Activated T-cell treated with anti-CD3 and anti-CD28 coated beads, Interleukin-2, amount 50 U/mL, for 4 hours (primary cell): ENCODE measurements around the gene NUP37. TPM values are rescaled to one million over a fixed set of nuclear protein-coding genes. Genes with fewer than 3 reads are reported as not detected.

Source experiments
- ATAC-seq, 2 donors: fragments of 200-7000 bp; cut with Tn5 transposase; one replicate each; pipeline ENCODE4 v1.10.0; 2021
- DNase-seq: peaks from one replicate; pipeline ENCODE4 v3.0.0-alpha.2; 2020
- H3K27me3 Mint-ChIP-seq: one replicate; pipeline ENCODE4 v1.8.0; 2021; ENCODE audit warnings: low read depth, mixed read lengths
- H3K36me3 Mint-ChIP-seq: one replicate; pipeline ENCODE4 v1.8.0; 2022; ENCODE audit warnings: mixed read lengths; ENCODE audit not compliant: insufficient read depth
- H3K4me1 Mint-ChIP-seq: one replicate; pipeline ENCODE4 v1.8.0; 2021; ENCODE audit warnings: low read depth, mixed read lengths
- H3K4me3 Mint-ChIP-seq: one replicate; pipeline ENCODE4 v1.8.0; 2021; ENCODE audit warnings: mild to moderate bottlenecking, moderate library complexity, mixed read lengths
- H3K9me3 Mint-ChIP-seq: one replicate; pipeline ENCODE4 v1.8.0; 2021; ENCODE audit warnings: mixed read lengths
- total RNA-seq, 3 donors: library from RNA; stranded (reverse); gene quantifications; one replicate each; pipeline ENCODE4 v1.2.1, GENCODE V29; 2021

Gene NUP37
- total RNA-seq, 3 donors from 2014 or later: 46.5 to 64.5 (median 55.6) TPM

DNA sequence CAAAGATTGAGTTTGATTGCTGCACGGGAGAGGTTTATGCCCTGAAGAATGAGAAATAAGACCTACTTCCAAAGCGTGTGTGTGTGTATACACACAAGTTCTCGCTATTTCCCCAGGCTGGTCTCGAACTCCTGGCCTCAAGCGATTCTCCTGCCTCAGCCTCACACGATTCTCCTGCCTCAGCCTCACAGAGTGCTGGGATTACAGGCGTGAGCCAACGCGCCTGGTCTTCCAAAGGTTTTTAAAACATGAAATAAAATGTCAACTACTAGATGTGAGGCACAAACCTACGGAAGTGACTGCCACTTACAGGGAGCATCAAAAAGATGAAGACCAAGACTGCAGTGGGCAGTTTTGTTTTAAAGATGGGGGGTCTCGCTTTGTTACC, 57.5 kb downstream of the NUP37 start:
- Mint-ChIP-seq H3K27me3 (no peaks in the 10 kb centered on the region), H3K4me1 (peaks cover 38% of the 10 kb centered on the region), H3K4me3 (peak overlapping the region; percentile 94), H3K9me3 (no peaks in the 10 kb centered on the region), H3K36me3 (peaks cover 6% of the 10 kb centered on the region)
- no peak for DNase-seq
- ATAC-seq: no peak

DNA sequence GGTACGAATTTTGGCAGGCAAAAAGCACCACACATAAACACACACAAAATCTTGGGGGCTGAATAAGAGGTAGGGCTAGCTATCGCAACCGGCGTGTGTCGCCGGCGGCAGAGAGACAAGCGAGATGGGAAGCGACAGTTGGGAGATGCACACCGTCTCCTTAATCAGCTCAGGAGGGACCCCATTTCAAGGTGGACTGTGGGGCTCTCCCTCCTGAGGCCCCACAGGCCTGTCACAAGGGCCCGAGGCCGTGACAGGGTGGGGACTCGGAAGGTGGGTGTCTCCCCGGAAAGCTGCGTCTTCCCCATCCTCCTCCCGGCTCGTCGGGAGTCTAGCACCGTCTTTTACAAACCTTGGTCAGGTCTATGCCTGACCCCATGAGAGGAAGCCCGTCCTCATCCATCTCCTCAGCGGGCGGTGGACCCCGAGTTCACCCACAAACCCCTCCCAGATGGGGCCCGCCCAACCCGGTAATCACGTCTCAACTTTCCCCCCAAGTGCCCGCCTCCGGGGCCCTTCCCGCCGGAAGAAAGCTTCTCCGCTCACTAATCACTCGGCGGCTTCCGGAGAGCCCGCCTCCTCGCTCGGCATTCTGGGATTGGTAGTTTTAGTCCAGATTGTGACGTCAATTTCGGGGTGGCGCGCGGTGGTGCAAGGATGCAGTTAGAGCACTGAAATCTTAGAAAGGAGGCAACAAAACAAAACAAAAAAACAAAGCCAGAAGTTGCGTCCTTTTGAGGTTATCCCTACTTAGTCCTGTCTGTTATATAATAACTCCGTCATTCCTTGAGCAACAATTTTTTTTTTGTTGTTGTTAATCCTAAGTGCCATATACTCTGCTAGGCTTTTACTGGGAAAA, 58.1 kb downstream of the NUP37 start, which contains the start of gene WASHC3:
TSS of gene WASHC3 (minus strand) at position 432 of the 859 bp plus-strand sequence. CDS start at position 403, 29 bp downstream.
- peaks cover 8% of the 10 kb centered on the region for H3K36me3 Mint-ChIP-seq
- H3K4me3 Mint-ChIP-seq: peak within 1 kb of the TSS; percentile 94
- H3K4me1 Mint-ChIP-seq: peaks cover 43% of the 10 kb centered on the region
- no peaks in the 10 kb centered on the region for H3K27me3 Mint-ChIP-seq
- peak; percentile 91 for DNase-seq
- peak; percentile 92 to 95 for ATAC-seq
- no peaks in the 10 kb centered on the region for H3K9me3 Mint-ChIP-seq

DNA sequence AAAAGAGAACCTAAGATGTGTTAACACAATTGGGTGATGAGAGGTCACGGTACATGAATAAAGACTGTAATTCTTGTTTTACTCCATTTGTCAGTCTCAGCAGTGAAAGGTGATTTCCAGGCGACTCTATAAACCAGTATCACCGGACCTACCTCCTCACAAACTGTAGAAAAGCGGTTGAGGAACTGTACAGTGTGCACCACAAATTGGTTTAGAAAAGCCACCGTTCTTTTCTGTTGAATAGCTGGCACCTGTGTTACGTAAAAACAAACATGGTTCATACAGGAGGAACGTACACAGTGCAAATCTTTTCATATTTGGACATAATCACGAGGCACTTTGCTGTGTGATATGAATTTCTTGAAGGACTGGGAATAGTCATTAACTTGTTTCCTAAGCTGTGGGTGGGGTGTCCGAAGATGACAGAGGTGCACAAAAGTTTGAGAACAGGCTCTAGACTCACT, 58.8 kb downstream of the NUP37 start:
- no peak for DNase-seq
- no peaks in the 10 kb centered on the region for H3K9me3 Mint-ChIP-seq
- H3K4me1 Mint-ChIP-seq: peaks cover 47% of the 10 kb centered on the region
- peak; percentile 12 to 15 for ATAC-seq
- peak overlapping the region; percentile 94 for H3K4me3 Mint-ChIP-seq
- H3K27me3 Mint-ChIP-seq: no peaks in the 10 kb centered on the region
- H3K36me3 Mint-ChIP-seq: peaks cover 14% of the 10 kb centered on the region

DNA sequence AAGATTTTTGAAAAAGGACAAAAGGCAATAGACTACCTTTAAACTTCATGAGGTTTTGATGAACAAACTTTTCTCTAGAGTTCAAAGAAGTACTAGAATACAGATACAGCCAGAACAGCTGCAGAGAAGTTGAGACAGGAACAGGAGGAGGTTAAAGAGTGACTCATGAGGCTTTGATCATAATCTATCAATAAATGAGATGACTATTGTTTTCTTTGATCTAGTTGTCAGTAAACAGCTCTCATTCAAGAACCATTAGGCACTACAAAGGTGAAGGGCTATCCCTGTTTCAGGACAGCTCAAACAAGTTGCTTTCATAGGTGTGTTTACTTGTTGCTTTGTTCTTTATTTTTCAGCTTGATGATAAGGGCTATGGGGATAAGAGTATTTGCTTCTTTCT, 60.6 kb downstream of the NUP37 start:
- ATAC-seq: peak; percentile 47 to 52
- peak overlapping the region; percentile 19 for H3K4me3 Mint-ChIP-seq
- peaks cover 54% of the 10 kb centered on the region for H3K4me1 Mint-ChIP-seq

DNA sequence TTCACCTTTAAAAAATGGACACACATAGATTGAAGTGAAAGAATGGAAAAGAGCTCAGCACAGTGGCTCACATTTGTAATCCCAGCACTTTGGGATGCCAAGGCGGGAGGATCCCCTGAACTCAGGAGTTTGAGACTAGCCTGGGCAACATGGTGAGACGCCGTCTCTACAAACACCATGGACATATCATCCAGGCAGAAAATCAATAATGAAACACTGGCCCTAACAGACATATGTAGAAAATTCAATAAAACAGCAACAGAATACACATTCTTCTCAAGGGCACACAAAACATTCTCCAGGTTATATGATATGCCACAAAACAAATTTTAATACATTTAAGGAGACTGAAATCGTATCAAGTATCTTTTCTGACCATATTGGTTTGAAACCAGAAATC, 65.6 kb downstream of the NUP37 start:
- no peaks in the 10 kb centered on the region for H3K27me3 Mint-ChIP-seq
- no peak overlapping the region for H3K4me3 Mint-ChIP-seq
- H3K9me3 Mint-ChIP-seq: no peaks in the 10 kb centered on the region
- ATAC-seq (no peak), DNase-seq (no peak)
- H3K36me3 Mint-ChIP-seq: peaks cover 46% of the 10 kb centered on the region
- H3K4me1 Mint-ChIP-seq: peaks cover 47% of the 10 kb centered on the region

More for the DNA sequence above, 60.6 kb downstream of the NUP37 start:
- no peaks in the 10 kb centered on the region for H3K9me3 Mint-ChIP-seq
- no peaks in the 10 kb centered on the region for H3K27me3 Mint-ChIP-seq
- H3K36me3 Mint-ChIP-seq: peaks cover 22% of the 10 kb centered on the region
- no peak for DNase-seq

DNA sequence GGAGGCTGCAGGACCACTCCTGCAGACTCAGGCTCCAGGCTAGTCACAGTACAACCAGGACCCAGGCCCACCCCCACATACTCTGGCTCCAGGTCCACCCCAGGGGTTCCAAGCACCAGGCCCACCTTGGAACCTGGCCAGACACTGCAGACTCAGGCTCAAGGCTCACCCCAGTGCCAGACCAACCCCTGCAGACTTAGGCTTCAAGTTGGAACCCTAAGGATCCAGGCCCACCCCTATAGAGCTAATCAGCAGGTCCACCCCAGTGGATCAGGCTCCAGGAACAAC, 66.9 kb downstream of the NUP37 start:
- no peaks in the 10 kb centered on the region for H3K9me3 Mint-ChIP-seq
- no peak for DNase-seq
- no peak overlapping the region for H3K4me3 Mint-ChIP-seq
- ATAC-seq: no peak
- peaks cover 38% of the 10 kb centered on the region for H3K4me1 Mint-ChIP-seq
- H3K36me3 Mint-ChIP-seq: peaks cover 48% of the 10 kb centered on the region
- no peaks in the 10 kb centered on the region for H3K27me3 Mint-ChIP-seq

DNA sequence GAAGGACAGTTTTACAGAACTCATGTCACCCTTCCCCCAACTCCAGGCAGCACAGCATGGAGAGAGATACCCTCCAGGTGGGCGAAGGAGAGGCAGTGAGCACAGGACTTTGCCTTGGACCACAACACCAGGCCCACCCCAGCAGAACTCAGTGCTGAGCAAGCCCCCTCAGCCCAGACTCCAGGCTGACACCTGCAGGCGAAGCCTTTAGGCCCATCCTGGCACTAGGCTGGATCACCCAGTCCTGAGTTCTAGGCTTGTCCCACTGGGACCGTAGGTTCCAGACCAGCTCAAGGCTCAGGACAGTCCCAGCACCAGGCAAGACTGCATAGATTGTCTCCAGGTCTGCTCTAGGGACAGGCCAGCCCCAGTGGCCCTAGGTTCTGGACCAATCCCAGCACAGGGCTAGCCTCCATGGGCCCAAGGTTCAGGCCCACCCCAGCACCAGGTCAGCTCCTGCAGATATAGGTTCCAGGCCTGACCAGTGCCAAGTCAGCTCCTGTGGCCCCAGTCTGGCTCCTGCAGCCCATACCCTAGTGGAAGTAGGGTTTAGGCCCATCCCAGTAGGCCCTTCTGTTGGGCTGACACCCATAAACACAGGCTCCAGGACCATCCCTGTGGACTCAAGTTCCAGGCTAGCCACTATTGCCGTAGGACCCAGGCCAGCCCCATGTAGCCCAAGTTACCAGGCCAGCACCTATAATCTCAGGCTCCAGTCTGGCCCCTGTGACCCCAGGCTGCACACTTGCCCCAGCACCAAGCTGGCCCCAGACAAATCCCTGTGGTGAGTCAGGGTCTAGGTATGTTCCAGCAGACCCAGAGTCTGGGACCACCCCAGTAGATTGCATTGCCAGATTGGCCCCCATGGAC, 67.5 kb downstream of the NUP37 start:
- ATAC-seq: no peak
- H3K4me3 Mint-ChIP-seq: no peak overlapping the region
- H3K4me1 Mint-ChIP-seq: peaks cover 33% of the 10 kb centered on the region
- DNase-seq: no peak
- no peaks in the 10 kb centered on the region for H3K27me3 Mint-ChIP-seq
- peaks cover 43% of the 10 kb centered on the region for H3K36me3 Mint-ChIP-seq
- no peaks in the 10 kb centered on the region for H3K9me3 Mint-ChIP-seq

DNA sequence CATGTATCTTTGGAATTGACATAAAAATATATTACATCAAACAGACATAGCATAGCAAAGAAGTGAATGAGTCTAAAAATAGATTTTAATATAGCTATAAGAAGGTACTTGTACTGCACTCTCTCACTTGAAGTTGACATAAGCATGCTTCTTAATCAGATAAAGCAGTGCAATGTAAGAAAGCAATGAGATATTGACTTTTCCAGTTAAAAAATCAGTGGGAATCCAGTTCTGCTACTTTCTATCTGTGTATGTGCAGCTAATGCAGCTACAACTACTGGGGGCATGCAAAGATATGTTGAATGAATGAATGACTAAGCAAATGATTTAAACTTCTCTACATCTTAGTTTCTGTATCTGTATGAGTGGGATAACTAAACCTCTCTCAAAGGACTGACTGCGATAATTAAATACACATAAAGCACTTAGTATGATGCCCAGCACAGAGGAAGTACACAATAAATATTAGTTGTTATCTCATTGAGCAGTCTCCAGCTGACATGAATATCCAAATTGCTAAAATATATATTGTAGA, 68.4 kb downstream of the NUP37 start:
- DNase-seq (no peak), ATAC-seq (peak in 1 of 2 donors; percentile 32)
- peaks cover 37% of the 10 kb centered on the region for H3K36me3 Mint-ChIP-seq
- no peak overlapping the region for H3K4me3 Mint-ChIP-seq
- no peaks in the 10 kb centered on the region for H3K9me3 Mint-ChIP-seq
- H3K4me1 Mint-ChIP-seq: peaks cover 25% of the 10 kb centered on the region
- no peaks in the 10 kb centered on the region for H3K27me3 Mint-ChIP-seq

DNA sequence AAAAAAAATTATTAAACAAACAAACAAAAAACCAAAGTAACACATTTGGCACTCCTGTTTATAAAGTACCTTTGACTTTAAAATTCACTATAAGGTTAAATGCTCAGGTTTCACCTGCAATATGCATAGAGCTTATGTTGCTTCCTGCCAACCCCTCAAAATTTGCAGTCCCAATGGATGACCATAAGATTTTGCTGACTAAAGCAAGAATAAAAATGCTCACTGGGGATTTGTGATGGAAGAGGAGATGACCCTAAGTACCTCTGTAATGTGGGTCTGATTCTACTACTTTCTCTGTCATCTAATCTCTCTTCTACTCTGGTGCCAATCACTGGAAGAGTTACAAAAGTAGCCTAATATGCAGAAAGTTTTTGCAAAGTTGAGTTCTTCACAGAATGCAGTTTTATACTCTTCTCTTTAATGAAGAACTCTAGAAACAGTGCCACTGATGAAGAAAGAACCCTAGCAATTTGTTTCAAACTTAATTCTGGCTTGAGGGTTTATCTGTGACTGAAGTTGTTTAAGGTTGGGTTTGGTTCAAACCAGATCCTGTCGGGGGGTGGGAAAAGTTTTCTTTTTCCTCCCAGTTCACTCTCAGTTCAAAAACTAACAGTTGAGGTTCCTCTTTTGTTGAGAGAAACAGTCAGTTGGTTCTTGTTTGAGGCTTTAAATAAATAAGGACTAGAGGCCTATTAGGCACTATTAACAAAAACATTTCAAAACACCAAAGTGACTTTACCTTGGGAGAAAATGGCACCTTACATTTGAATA, 69.1 kb downstream of the NUP37 start:
- Mint-ChIP-seq H3K36me3 (peaks cover 34% of the 10 kb centered on the region), H3K9me3 (no peaks in the 10 kb centered on the region), H3K4me3 (no peak overlapping the region), H3K4me1 (peaks cover 23% of the 10 kb centered on the region), H3K27me3 (no peaks in the 10 kb centered on the region)
- ATAC-seq: no peak
- DNase-seq: no peak

DNA sequence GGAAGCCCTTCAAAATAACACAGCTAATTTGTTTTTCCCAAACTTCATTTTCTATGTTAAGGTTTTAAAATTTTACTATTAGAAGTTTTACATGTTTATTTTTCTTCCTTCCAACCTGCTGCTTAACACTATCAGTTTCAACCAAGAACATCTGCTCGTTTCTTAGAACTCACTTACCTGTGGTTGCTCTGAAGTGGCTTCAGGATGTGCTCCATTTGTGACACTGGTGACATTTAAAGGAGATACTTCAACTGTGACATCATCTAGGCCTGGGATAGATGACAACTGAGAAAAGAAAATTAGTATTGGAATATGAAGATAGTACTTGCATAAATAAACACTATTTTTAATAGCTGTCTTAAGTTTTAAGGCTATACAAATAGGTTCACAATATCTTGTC, 76.0 kb downstream of the NUP37 start:
- no peak overlapping the region for H3K4me3 Mint-ChIP-seq
- H3K4me1 Mint-ChIP-seq: peaks cover 13% of the 10 kb centered on the region
- DNase-seq: no peak

DNA sequence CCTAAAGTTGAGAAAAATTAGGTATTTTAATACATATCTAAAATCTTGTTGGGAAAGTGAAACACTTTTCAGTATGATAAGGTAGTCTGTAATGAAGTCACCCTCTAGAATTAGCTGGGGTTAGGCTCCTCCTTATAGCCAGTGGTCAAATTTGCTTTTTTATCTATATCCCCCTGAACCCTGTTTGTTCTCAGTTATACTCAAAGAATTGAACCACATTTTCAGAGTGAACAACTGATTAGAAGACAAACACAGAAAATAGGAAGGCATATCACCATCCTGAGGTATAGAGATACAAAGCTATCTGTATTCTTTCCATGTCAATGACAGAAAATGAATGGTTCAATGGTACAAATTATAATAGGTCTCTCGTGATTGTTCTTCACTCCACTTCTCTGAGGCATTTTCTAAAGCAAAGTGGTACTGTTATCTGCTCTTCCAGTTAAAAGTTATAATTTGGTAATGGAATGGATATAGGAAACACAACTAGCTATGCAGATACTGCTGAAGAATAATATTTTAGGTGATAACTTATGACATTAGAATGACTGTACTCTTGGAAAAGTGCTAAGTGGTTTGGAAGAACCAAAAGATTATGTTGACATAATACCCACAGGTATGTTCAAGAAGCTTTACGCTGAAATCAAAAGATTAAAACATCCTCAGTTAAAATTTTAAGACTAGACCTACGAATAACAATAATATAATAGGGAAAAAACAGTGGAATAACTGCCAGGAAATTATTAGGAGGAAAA, 85.7 kb downstream of the NUP37 start:
- DNase-seq (no peak), ATAC-seq (no peak)
- H3K36me3 Mint-ChIP-seq: peaks cover 56% of the 10 kb centered on the region
- H3K4me1 Mint-ChIP-seq: no peaks in the 10 kb centered on the region
- no peaks in the 10 kb centered on the region for H3K9me3 Mint-ChIP-seq
- H3K4me3 Mint-ChIP-seq: no peak overlapping the region
- no peaks in the 10 kb centered on the region for H3K27me3 Mint-ChIP-seq

More for the DNA sequence above, 76.0 kb downstream of the NUP37 start:
- H3K36me3 Mint-ChIP-seq: peaks cover 7% of the 10 kb centered on the region
- no peaks in the 10 kb centered on the region for H3K9me3 Mint-ChIP-seq
- peak in 1 of 2 donors; percentile 67 for ATAC-seq
- no peaks in the 10 kb centered on the region for H3K27me3 Mint-ChIP-seq

DNA sequence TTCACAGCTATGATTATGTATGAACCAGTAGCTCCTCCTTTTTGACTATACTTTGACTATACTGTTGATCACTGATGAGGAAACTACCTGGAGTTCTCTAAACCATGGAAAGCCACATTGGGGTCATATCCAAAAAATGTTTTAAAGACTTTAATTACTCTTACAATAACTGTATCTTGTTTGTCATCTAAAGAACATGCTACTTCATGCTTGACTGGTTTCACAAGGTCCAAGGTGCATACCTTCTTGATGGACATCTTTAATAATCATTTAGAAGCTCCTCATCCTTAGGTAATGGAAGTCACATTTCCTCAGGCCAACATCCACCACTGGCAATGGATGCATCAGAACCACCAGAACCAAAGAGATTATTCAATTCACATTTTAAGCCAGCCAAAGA, 88.1 kb downstream of the NUP37 start:
- H3K4me1 Mint-ChIP-seq: no peaks in the 10 kb centered on the region
- H3K4me3 Mint-ChIP-seq: no peak overlapping the region
- H3K36me3 Mint-ChIP-seq: peaks cover 46% of the 10 kb centered on the region
- no peaks in the 10 kb centered on the region for H3K27me3 Mint-ChIP-seq
- ATAC-seq (no peak), DNase-seq (no peak)
- no peaks in the 10 kb centered on the region for H3K9me3 Mint-ChIP-seq

DNA sequence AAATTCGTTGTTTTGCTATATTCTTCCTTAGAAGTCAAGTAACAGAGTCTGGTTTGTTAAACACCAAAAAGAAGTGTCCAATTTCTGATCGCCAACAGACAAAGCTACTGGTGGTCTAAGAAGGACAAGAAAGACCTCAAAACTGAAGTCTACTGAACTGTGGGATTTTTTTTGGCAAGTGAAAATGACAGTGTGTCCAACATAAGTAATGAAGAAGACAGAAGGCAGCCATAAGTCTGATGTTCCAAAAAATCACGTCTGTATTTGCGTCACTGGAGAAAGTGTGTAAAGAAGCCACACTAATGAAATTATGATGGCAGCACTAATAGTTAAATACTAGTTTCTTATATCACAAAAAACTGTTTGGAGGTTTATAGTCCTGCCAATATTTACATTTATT, 90.8 kb downstream of the NUP37 start:
- no peaks in the 10 kb centered on the region for H3K27me3 Mint-ChIP-seq
- H3K4me1 Mint-ChIP-seq: no peaks in the 10 kb centered on the region
- H3K4me3 Mint-ChIP-seq: no peak overlapping the region
- H3K9me3 Mint-ChIP-seq: no peaks in the 10 kb centered on the region
- peaks cover 32% of the 10 kb centered on the region for H3K36me3 Mint-ChIP-seq
- ATAC-seq (no peak), DNase-seq (no peak)
